WI38 (cell line): ENCODE measurements around the gene DNPH1.

Experiments
- H3K4me3 ChIP-seq: 2 replicates; pipeline ENCODE4 v1.5.1; 2011; ENCODE audit warnings: low read depth, mild to moderate bottlenecking, control low read depth, low read length
- CTCF ChIP-seq: IDR thresholded peaks from 2 replicates; pipeline ENCODE4 v1.5.1; 2012; ENCODE audit warnings: low read depth, mild to moderate bottlenecking, control low read depth, low read length

Gene DNPH1

GRCh38 chr6:43199912-43200311 is 29.4 kb downstream of the DNPH1 start:
- H3K4me3 ChIP-seq = no peak overlapping the region
- no peak for TF ChIP-seq CTCF

GRCh38 chr6:43196337-43196736 is 32.9 kb downstream of the DNPH1 start:
- TF ChIP-seq CTCF = no peak
- no peak overlapping the region for H3K4me3 ChIP-seq

GRCh38 chr6:43193929-43194328 is 35.4 kb downstream of the DNPH1 start:
- H3K4me3 ChIP-seq = no peak overlapping the region
- no peak for TF ChIP-seq CTCF

- TF ChIP-seq CTCF = no peak
Observed at GRCh38 chr6:43192911-43193310, 36.4 kb downstream of the DNPH1 start.

GRCh38 chr6:43189776-43190304 is 39.4 kb downstream of the DNPH1 start:
- no peak for TF ChIP-seq CTCF
- no peak overlapping the region for H3K4me3 ChIP-seq

More at GRCh38 chr6:43192911-43193310, 36.4 kb downstream of the DNPH1 start:
- no peak overlapping the region for H3K4me3 ChIP-seq

- TF ChIP-seq CTCF = no peak
- H3K4me3 ChIP-seq = no peak overlapping the region
Observed at GRCh38 chr6:43188426-43188825, 40.9 kb downstream of the DNPH1 start.

- no peak for TF ChIP-seq CTCF
Observed at GRCh38 chr6:43187821-43188220, 41.5 kb downstream of the DNPH1 start.

More at GRCh38 chr6:43187821-43188220, 41.5 kb downstream of the DNPH1 start:
- no peak overlapping the region for H3K4me3 ChIP-seq
